Osteoblast (primary cell): ENCODE results near the gene PANK1. TPM values are rescaled to one million over a fixed set of nuclear protein-coding genes. Genes with fewer than 3 reads are reported as not detected.

Experiments
- DNase-seq: peaks from one replicate; pipeline ENCODE4 v3.0.0; 2011; ENCODE audit warnings: low spot score, mixed read lengths; ENCODE audit not compliant: insufficient read length; ENCODE audit errors: missing footprints
- H2AFZ ChIP-seq: 2 replicates; pipeline ENCODE4 v1.6.0; 2011; ENCODE audit warnings: mild to moderate bottlenecking, low read length
- H3K27ac ChIP-seq: 2 replicates; pipeline ENCODE4 v1.5.1; 2011; ENCODE audit warnings: mild to moderate bottlenecking, low read depth, low read length, moderate library complexity
- H3K27me3 ChIP-seq: 2 replicates; pipeline ENCODE4 v1.6.0; 2012; ENCODE audit warnings: mild to moderate bottlenecking, control low read depth, inconsistent platforms, low read length, moderate library complexity; ENCODE audit not compliant: insufficient read depth
- H3K36me3 ChIP-seq: 2 replicates; pipeline ENCODE4 v1.5.1; 2011; ENCODE audit warnings: mild to moderate bottlenecking, low read length, control low read depth, moderate library complexity; ENCODE audit not compliant: insufficient read depth
- H3K4me1 ChIP-seq: 2 replicates; pipeline ENCODE4 v1.5.1; 2011; ENCODE audit warnings: mild to moderate bottlenecking, low read length, control low read depth, moderate library complexity; ENCODE audit not compliant: insufficient read depth
- H3K4me2 ChIP-seq: 2 replicates; pipeline ENCODE4 v1.6.0; 2011; ENCODE audit warnings: mild to moderate bottlenecking, low read length; ENCODE audit not compliant: insufficient read depth
- H3K4me3 ChIP-seq: fragments of 200-600 bp; sonication (generic); 3 replicates; pipeline ENCODE4 v1.5.1; 2012; ENCODE audit warnings: mild to moderate bottlenecking, low read length, inconsistent platforms; ENCODE audit not compliant: insufficient read depth
- H3K79me2 ChIP-seq: 2 replicates; pipeline ENCODE4 v1.6.0; 2012; ENCODE audit warnings: mild to moderate bottlenecking, low read length, control low read depth, inconsistent platforms; ENCODE audit not compliant: insufficient read depth
- H3K9me3 ChIP-seq: 2 replicates; pipeline ENCODE4 v1.5.1; 2011; ENCODE audit warnings: low read depth, low read length, control low read depth
- H4K20me1 ChIP-seq: 2 replicates; pipeline ENCODE4 v1.6.0; 2012; ENCODE audit warnings: mild to moderate bottlenecking, low read length, control low read depth; ENCODE audit not compliant: insufficient read depth
- CTCF ChIP-seq: IDR thresholded peaks from 2 replicates; pipeline ENCODE4 v1.5.1; 2011; ENCODE audit warnings: mild to moderate bottlenecking, low read depth, low read length, moderate library complexity; ENCODE audit errors: extremely low read depth
- total RNA-seq: library from RNA; depleted of rRNA; stranded (reverse); fragments of >200 nt; gene quantifications from 2 replicates; pipeline ENCODE4 v1.2.3, GENCODE V29; 2012

The PANK1 gene
- total RNA-seq, 1 donor, result 5.8 TPM

GRCh38 chr10:89593043-89593442 is 52.0 kb downstream of the PANK1 start:
- Histone ChIP-seq H4K20me1 (no peaks in the 10 kb centered on the region), H3K4me1 (peaks cover 10% of the 10 kb centered on the region)

GRCh38 chr10:89592539-89592938 is 52.5 kb downstream of the PANK1 start:
- no peak overlapping the region for H3K4me3 ChIP-seq
- H3K36me3 ChIP-seq, result peaks cover 6% of the 10 kb centered on the region
- no peak overlapping the region for H3K27ac ChIP-seq
- H3K4me2 ChIP-seq, result no peak overlapping the region
- no peak overlapping the region for H2AFZ ChIP-seq
- no peaks in the 10 kb centered on the region for H4K20me1 ChIP-seq
- DNase-seq, result no peak
- no peaks in the 10 kb centered on the region for H3K79me2 ChIP-seq
- no peaks in the 10 kb centered on the region for H3K27me3 ChIP-seq
- peaks cover 10% of the 10 kb centered on the region for H3K4me1 ChIP-seq
- TF ChIP-seq CTCF, result no peak
- no peaks in the 10 kb centered on the region for H3K9me3 ChIP-seq

More at GRCh38 chr10:89593043-89593442, 52.0 kb downstream of the PANK1 start:
- no peak for DNase-seq
- no peak overlapping the region for H3K27ac ChIP-seq
- H2AFZ ChIP-seq, result no peak overlapping the region
- no peaks in the 10 kb centered on the region for H3K79me2 ChIP-seq
- no peaks in the 10 kb centered on the region for H3K9me3 ChIP-seq
- no peak for TF ChIP-seq CTCF
- no peaks in the 10 kb centered on the region for H3K27me3 ChIP-seq
- H3K4me3 ChIP-seq, result no peak overlapping the region
- no peak overlapping the region for H3K4me2 ChIP-seq
- peaks cover 6% of the 10 kb centered on the region for H3K36me3 ChIP-seq

- TF ChIP-seq CTCF, result no peak
- no peaks in the 10 kb centered on the region for H3K79me2 ChIP-seq
- no peaks in the 10 kb centered on the region for H3K27me3 ChIP-seq
- H3K27ac ChIP-seq, result peak overlapping the region; percentile 3
- H3K36me3 ChIP-seq, result peaks cover 6% of the 10 kb centered on the region
- DNase-seq, result no peak
- no peaks in the 10 kb centered on the region for H3K9me3 ChIP-seq
- H3K4me1 ChIP-seq, result peaks cover 10% of the 10 kb centered on the region
- H2AFZ ChIP-seq, result peak overlapping the region; percentile 0
- no peak overlapping the region for H3K4me3 ChIP-seq
- H3K4me2 ChIP-seq, result no peak overlapping the region
- H4K20me1 ChIP-seq, result no peaks in the 10 kb centered on the region
Measured at GRCh38 chr10:89591796-89592271, 53.2 kb downstream of the PANK1 start.

DNA sequence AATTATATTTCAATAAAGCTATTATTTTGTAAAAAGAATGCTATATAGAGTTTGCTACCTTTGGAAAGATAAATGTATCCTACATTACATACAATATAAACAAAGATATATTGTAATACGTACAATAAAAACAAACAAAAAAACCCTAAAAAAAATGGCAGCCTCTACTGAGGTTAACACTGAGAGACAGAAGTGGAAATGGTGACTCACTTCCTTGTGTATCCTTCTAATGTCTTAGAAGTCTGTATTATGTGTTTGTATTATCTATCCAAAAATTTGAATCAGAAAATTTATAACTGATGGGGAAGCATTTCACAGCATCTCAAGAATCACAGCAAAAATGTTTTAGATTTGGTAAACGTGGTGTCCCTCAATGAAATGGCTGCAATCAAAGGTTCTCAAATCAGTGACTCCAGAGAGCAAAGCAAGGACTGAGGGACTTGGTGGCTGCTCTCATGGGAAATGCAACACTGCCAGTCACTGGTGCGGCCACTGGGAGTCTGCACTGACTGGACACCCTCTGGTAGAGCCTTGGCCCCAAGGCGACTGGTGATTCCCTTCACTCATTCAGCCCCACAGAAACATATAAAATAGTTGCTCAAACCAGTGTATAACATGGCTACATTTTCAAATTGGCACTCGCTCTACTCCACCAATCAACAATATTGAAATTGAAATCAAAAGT is 53.8 kb downstream of the PANK1 start:
- no peak for DNase-seq
- no peak overlapping the region for H2AFZ ChIP-seq
- no peak overlapping the region for H3K4me3 ChIP-seq
- peak overlapping the region; percentile 3 for H3K27ac ChIP-seq
- no peak overlapping the region for H3K4me2 ChIP-seq
- no peaks in the 10 kb centered on the region for H3K9me3 ChIP-seq
- TF ChIP-seq CTCF, result no peak
- H3K36me3 ChIP-seq, result peaks cover 6% of the 10 kb centered on the region
- no peaks in the 10 kb centered on the region for H3K79me2 ChIP-seq
- H3K4me1 ChIP-seq, result peaks cover 10% of the 10 kb centered on the region
- no peaks in the 10 kb centered on the region for H4K20me1 ChIP-seq
- no peaks in the 10 kb centered on the region for H3K27me3 ChIP-seq
